D721Med (cell line): ENCODE measurements around the gene CYP19A1.

ENCODE experiments used
- DNase-seq: peaks from one replicate; pipeline ENCODE4 v3.0.0; 2011; ENCODE audit warnings: low spot score; ENCODE audit not compliant: insufficient read length
- FAIRE-seq: peaks from 2 replicates; lab custom pipeline; 2011; peaks lifted over from hg19 to GRCh38; lab: Jason Lieb, UNC
- CTCF ChIP-seq: IDR thresholded peaks from 2 replicates; pipeline ENCODE4 v1.5.1; 2012; ENCODE audit warnings: mild to moderate bottlenecking, control low read depth; ENCODE audit not compliant: insufficient read depth; ENCODE audit errors: missing control alignments

The CYP19A1 gene

GRCh38 chr15:51299187-51300015 lies 39.0 kb downstream of the CYP19A1 start:
- FAIRE-seq: no peak
- TF ChIP-seq CTCF: no peak
- DNase-seq: no peak

- FAIRE-seq (no peak), DNase-seq (no peak)
- TF ChIP-seq CTCF: no peak
These were observed 39.8 kb downstream of the CYP19A1 start for GRCh38 chr15:51298620-51299019.

GRCh38 chr15:51290720-51291119 lies 47.7 kb downstream of the CYP19A1 start:
- TF ChIP-seq CTCF: no peak
- no peak for FAIRE-seq
- no peak for DNase-seq

GRCh38 chr15:51289290-51289689 lies 49.1 kb downstream of the CYP19A1 start:
- no peak for TF ChIP-seq CTCF
- FAIRE-seq (no peak), DNase-seq (no peak)

- FAIRE-seq (no peak), DNase-seq (no peak)
- no peak for TF ChIP-seq CTCF
These were observed 50.0 kb downstream of the CYP19A1 start for GRCh38 chr15:51288143-51289065.

GRCh38 chr15:51286816-51287215 lies 51.6 kb downstream of the CYP19A1 start:
- DNase-seq (no peak), FAIRE-seq (no peak)
- TF ChIP-seq CTCF: peak; percentile 33
